NCI-H748 (cell line): ENCODE data around the gene TMEM218.

Experiments
- DNase-seq: peaks from one replicate; lab custom pipeline; 2025; ENCODE audit not compliant: unreplicated experiment; lab: John Stamatoyannopoulos, UW

Gene TMEM218

GRCh38 chr11:125078016-125078415, 33.4 kb downstream of the TMEM218 start:
- DNase-seq = no peak

- DNase-seq = no peak
These were observed 35.0 kb downstream of the TMEM218 start for GRCh38 chr11:125076378-125076945.

- no peak for DNase-seq
These were observed 35.5 kb downstream of the TMEM218 start for GRCh38 chr11:125075900-125076317.

- no peak for DNase-seq
These were observed 36.2 kb downstream of the TMEM218 start for GRCh38 chr11:125075242-125075625.

GRCh38 chr11:125074511-125075241, 36.8 kb downstream of the TMEM218 start:
- DNase-seq = no peak

GRCh38 chr11:125073616-125074483, 37.6 kb downstream of the TMEM218 start:
- DNase-seq = no peak

GRCh38 chr11:125072961-125073590, 38.4 kb downstream of the TMEM218 start:
- no peak for DNase-seq

- DNase-seq = no peak
These were observed 39.0 kb downstream of the TMEM218 start for GRCh38 chr11:125072218-125072960.

GRCh38 chr11:125071846-125072217, 39.6 kb downstream of the TMEM218 start:
- no peak for DNase-seq

GRCh38 chr11:125071435-125071834, 40.0 kb downstream of the TMEM218 start:
- no peak for DNase-seq

GRCh38 chr11:125070699-125071254, 40.6 kb downstream of the TMEM218 start:
- no peak for DNase-seq

- DNase-seq = no peak
These were observed 41.6 kb downstream of the TMEM218 start for GRCh38 chr11:125069796-125070195.

- DNase-seq = no peak
These were observed 42.4 kb downstream of the TMEM218 start for GRCh38 chr11:125069008-125069407.

- DNase-seq = no peak
These were observed 43.1 kb downstream of the TMEM218 start for GRCh38 chr11:125068368-125068767.

- DNase-seq = no peak
These were observed 47.4 kb downstream of the TMEM218 start for GRCh38 chr11:125064070-125064469.

- DNase-seq = peak; percentile 10
These were observed 47.9 kb downstream of the TMEM218 start for GRCh38 chr11:125063429-125064043.

- DNase-seq = peak; percentile 22
These were observed 48.4 kb downstream of the TMEM218 start, which contains the start of gene SLC37A2 for GRCh38 chr11:125062931-125063428. Gene SLC37A2, plus strand, starts transcription at chr11:125063305. Its CDS starts 63 bp downstream, at chr11:125063368.

GRCh38 chr11:125062218-125062930, 49.1 kb downstream of the TMEM218 start:
- no peak for DNase-seq

GRCh38 chr11:125061281-125061680, 50.1 kb downstream of the TMEM218 start:
- no peak for DNase-seq
